ENCODE data around the gene SSNA1. TPM values are rescaled to one million over a fixed set of nuclear protein-coding genes. Genes with fewer than 3 reads are reported as not detected.
A peak's percentile ranks its signal among the peaks of the same experiment; 100 is the strongest.

SSNA1 gene
- total and polyA plus RNA-seq, 9 of the 15 experiments (the other 6 are each of a cell fraction or from before 2014, with no cell fraction given): 1.9 to 130 (median 57.1) TPM

GRCh38 chr9:137205126-137206069 lies 16.9 kb downstream of the SSNA1 start, which contains the start of the genes NDOR1 and TMEM203 (continued):
- TF ChIP-seq ZBTB40 (IDR thresholded peaks at IDR 0.05) (peak; percentile 97), ZBTB40 (CRISPR knock-in tag; IDR thresholded peaks at IDR 0.05) (no peak), YY1 (IDR thresholded peaks at IDR 0.05; ENCODE audit: borderline replicate concordance in 1 of 3, control insufficient read depth in 1 of 3, extremely low read depth in 1 of 3, insufficient read depth in 3 of 3, insufficient read length in 1 of 3, insufficient replicate concordance in 2 of 3, low read depth in 1 of 3, low read length in 2 of 3) (peak; percentile 66 to 96 (median 93)), ETV1 (tag; conservative IDR thresholded peaks at IDR 0.05; ENCODE audit: low read depth) (peak; percentile 71), ZBTB34 (CRISPR knock-in tag; IDR thresholded peaks at IDR 0.05) (no peak), ZNF232 (CRISPR knock-in tag; IDR thresholded peaks at IDR 0.05) (peak; percentile 75; the same call in 1 of the 2 replicates), CREB3 (tag; conservative IDR thresholded peaks at IDR 0.05; ENCODE audit: low read depth) (no peak), E2F8 (IDR thresholded peaks at IDR 0.05; ENCODE audit: low read depth, partially characterized antibody) (peak; percentile 97), ZNF253 (CRISPR knock-in tag; conservative IDR thresholded peaks at IDR 0.05) (no peak), NFIC (IDR thresholded peaks at IDR 0.05) (peak; percentile 36)
